ENCODE results near the gene SLIT1.

SLIT1 gene

DNA sequence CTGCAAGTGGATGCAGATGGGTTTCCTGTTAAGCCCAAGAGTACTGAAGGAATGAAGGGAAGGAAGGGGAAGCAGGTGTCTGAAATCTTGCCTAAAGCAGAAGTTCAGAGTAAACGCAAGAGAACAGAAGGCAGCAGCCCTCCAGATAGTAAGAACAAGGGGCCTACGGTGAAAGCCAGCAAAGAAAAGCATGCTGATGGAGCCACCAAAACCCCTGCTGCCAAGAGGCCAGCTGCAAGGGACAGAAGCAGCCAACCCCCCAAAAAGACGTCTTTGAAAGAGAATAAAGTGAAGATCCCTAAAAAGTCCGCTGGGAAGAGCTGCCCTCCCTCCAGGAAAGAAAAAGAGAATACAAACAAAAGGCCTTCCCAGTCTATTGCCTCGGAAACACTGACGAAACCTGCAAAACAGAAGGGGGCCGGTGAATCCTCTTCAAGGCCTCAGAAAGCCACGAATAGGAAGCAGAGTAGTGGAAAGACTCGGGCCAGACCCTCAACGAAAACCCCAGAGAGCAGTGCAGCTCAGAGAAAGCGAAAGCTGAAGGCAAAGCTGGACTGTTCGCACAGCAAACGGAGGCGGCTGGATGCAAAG, 201.1 kb downstream of the SLIT1 start:
- Histone ChIP-seq H3K79me2 (ENCODE audit: insufficient read depth, low read length) (no peaks in the 10 kb centered on the region), H3K4me1 (ENCODE audit: insufficient read depth, low read length, severe bottlenecking) (no peaks in the 10 kb centered on the region), H4K20me1 (ENCODE audit: insufficient read depth, low read length) (no peaks in the 10 kb centered on the region), H3K27ac (ENCODE audit: low read depth, low read length, poor library complexity, severe bottlenecking) (no peak overlapping the region), H3K9me2 (ENCODE audit: low read depth, low read length) (no peaks in the 10 kb centered on the region), H3K27me3 (ENCODE audit: insufficient read depth, low read length) (no peaks in the 10 kb centered on the region), H3F3A (ENCODE audit: insufficient read depth, low read length) (no peaks in the 10 kb centered on the region), H3K4me2 (ENCODE audit: low read length) (no peak overlapping the region), H2AFZ (ENCODE audit: low read length) (no peak overlapping the region), H3K36me3 (ENCODE audit: insufficient read depth, low read length) (peaks cover 14% of the 10 kb centered on the region), H3K9ac (ENCODE audit: low read length) (no peak overlapping the region), H3K9me3 (ENCODE audit: low read length) (no peaks in the 10 kb centered on the region), H3K4me3 (ENCODE audit: low read depth, low read length, poor library complexity, severe bottlenecking) (no peak overlapping the region)
- TF ChIP-seq, protein P1, sequence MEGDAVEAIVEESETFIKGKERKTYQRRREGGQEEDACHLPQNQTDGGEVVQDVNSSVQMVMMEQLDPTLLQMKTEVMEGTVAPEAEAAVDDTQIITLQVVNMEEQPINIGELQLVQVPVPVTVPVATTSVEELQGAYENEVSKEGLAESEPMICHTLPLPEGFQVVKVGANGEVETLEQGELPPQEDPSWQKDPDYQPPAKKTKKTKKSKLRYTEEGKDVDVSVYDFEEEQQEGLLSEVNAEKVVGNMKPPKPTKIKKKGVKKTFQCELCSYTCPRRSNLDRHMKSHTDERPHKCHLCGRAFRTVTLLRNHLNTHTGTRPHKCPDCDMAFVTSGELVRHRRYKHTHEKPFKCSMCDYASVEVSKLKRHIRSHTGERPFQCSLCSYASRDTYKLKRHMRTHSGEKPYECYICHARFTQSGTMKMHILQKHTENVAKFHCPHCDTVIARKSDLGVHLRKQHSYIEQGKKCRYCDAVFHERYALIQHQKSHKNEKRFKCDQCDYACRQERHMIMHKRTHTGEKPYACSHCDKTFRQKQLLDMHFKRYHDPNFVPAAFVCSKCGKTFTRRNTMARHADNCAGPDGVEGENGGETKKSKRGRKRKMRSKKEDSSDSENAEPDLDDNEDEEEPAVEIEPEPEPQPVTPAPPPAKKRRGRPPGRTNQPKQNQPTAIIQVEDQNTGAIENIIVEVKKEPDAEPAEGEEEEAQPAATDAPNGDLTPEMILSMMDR (IDR thresholded peaks at IDR 0.05; ENCODE audit: low read length): no peak
- no peak for TF ChIP-seq EZH2 (IDR thresholded peaks at IDR 0.05; ENCODE audit: borderline replicate concordance, low read length)

- H3K36me3 ChIP-seq (ENCODE audit: insufficient read depth, low read length): peaks cover 14% of the 10 kb centered on the region
- TF ChIP-seq, protein P1 (IDR thresholded peaks at IDR 0.05; ENCODE audit: low read length): no peak
- no peak for TF ChIP-seq EZH2 (IDR thresholded peaks at IDR 0.05; ENCODE audit: borderline replicate concordance, low read length)
Observed at GRCh38 chr10:96982149-96982930, 203.4 kb downstream of the SLIT1 start.

GRCh38 chr10:96978621-96979154, 207.1 kb downstream of the SLIT1 start:
- Histone ChIP-seq H4K20me1 (ENCODE audit: insufficient read depth, low read length) (no peaks in the 10 kb centered on the region), H3K9me2 (ENCODE audit: low read depth, low read length) (no peaks in the 10 kb centered on the region), H3K9me3 (ENCODE audit: low read length) (no peaks in the 10 kb centered on the region), H2AFZ (ENCODE audit: low read length) (no peak overlapping the region), H3K27me3 (ENCODE audit: insufficient read depth, low read length) (no peaks in the 10 kb centered on the region), H3K4me2 (ENCODE audit: low read length) (no peak overlapping the region), H3K36me3 (ENCODE audit: insufficient read depth, low read length) (peaks cover 14% of the 10 kb centered on the region), H3K9ac (ENCODE audit: low read length) (no peak overlapping the region), H3F3A (ENCODE audit: insufficient read depth, low read length) (no peaks in the 10 kb centered on the region), H3K4me1 (ENCODE audit: insufficient read depth, low read length, severe bottlenecking) (peaks cover 11% of the 10 kb centered on the region), H3K27ac (ENCODE audit: low read depth, low read length, poor library complexity, severe bottlenecking) (no peak overlapping the region), H3K79me2 (ENCODE audit: insufficient read depth, low read length) (no peaks in the 10 kb centered on the region), H3K4me3 (ENCODE audit: low read depth, low read length, poor library complexity, severe bottlenecking) (no peak overlapping the region)
- TF ChIP-seq, protein P1 (IDR thresholded peaks at IDR 0.05; ENCODE audit: low read length): no peak
- no peak for TF ChIP-seq EZH2 (IDR thresholded peaks at IDR 0.05; ENCODE audit: borderline replicate concordance, low read length)

More at GRCh38 chr10:96982149-96982930, 203.4 kb downstream of the SLIT1 start:
- Histone ChIP-seq H3K4me1 (ENCODE audit: insufficient read depth, low read length, severe bottlenecking) (no peaks in the 10 kb centered on the region), H3K9me3 (ENCODE audit: low read length) (no peaks in the 10 kb centered on the region), H2AFZ (ENCODE audit: low read length) (no peak overlapping the region), H3K4me3 (ENCODE audit: low read depth, low read length, poor library complexity, severe bottlenecking) (no peak overlapping the region), H3K79me2 (ENCODE audit: insufficient read depth, low read length) (no peaks in the 10 kb centered on the region), H4K20me1 (ENCODE audit: insufficient read depth, low read length) (no peaks in the 10 kb centered on the region), H3K27ac (ENCODE audit: low read depth, low read length, poor library complexity, severe bottlenecking) (no peak overlapping the region), H3K27me3 (ENCODE audit: insufficient read depth, low read length) (no peaks in the 10 kb centered on the region), H3K9me2 (ENCODE audit: low read depth, low read length) (no peaks in the 10 kb centered on the region), H3K9ac (ENCODE audit: low read length) (no peak overlapping the region), H3K4me2 (ENCODE audit: low read length) (no peak overlapping the region), H3F3A (ENCODE audit: insufficient read depth, low read length) (no peaks in the 10 kb centered on the region)
